ENCODE data around the gene SLC6A11. TPM values are rescaled to one million over a fixed set of nuclear protein-coding genes. Genes with fewer than 3 reads are reported as not detected.

The SLC6A11 gene
- total and polyA plus RNA-seq, 2 of the 13 experiments (the other 11 are each of a cell fraction or from before 2014, with no cell fraction given): 17.9 to 34.5 TPM

GRCh38 chr3:10813425-10813824 lies 2.6 kb upstream of the SLC6A11 start (continued):
- peak; percentile 13; the same call in 1 of the 2 replicates for TF ChIP-seq LCORL (IDR thresholded peaks at IDR 0.05)
- no peak for TF ChIP-seq LCORL (CRISPR knock-in tag; IDR thresholded peaks at IDR 0.05)
- no peak for TF ChIP-seq ZNF687 (CRISPR knock-in tag; IDR thresholded peaks at IDR 0.05)
- no peak for TF ChIP-seq ATRX (CRISPR knock-in tag; IDR thresholded peaks at IDR 0.05; ENCODE audit: borderline replicate concordance)
- peak; percentile 14; the same call in 1 of the 2 replicates for TF ChIP-seq CEBPG (CRISPR knock-in tag; IDR thresholded peaks at IDR 0.05)
- TF ChIP-seq KLF13 (CRISPR knock-in tag; IDR thresholded peaks at IDR 0.05): no peak
- no peak for TF ChIP-seq CBX5 (CRISPR knock-in tag; IDR thresholded peaks at IDR 0.05; ENCODE audit: borderline replicate concordance)
- no peak for TF ChIP-seq TERF1 (CRISPR knock-in tag; IDR thresholded peaks at IDR 0.05)
- TF ChIP-seq ARID4A (CRISPR knock-in tag; IDR thresholded peaks at IDR 0.05; ENCODE audit: borderline replicate concordance): no peak
- TF ChIP-seq ZNF260 (CRISPR knock-in tag; IDR thresholded peaks at IDR 0.05; ENCODE audit: borderline replicate concordance, low read depth): no peak
- no peak for TF ChIP-seq ZNF746 (CRISPR knock-in tag; IDR thresholded peaks at IDR 0.05)
- no peak for TF ChIP-seq EEA1 (CRISPR knock-in tag; IDR thresholded peaks at IDR 0.05; ENCODE audit: borderline replicate concordance)
- no peak for TF ChIP-seq E2F5 (CRISPR knock-in tag; conservative IDR thresholded peaks at IDR 0.05)
- TF ChIP-seq ZBTB39 (CRISPR knock-in tag; IDR thresholded peaks at IDR 0.05): no peak
- TF ChIP-seq CEBPB (IDR thresholded peaks at IDR 0.05; ENCODE audit: borderline replicate concordance, low read depth, low read length): peak; percentile 38; the same call in 1 of the 2 replicates

Data from HepG2 (cell line).